H9 (cell line): Measurements from ENCODE around the gene ZNF407. TPM values are rescaled to one million over a fixed set of nuclear protein-coding genes. Genes with fewer than 3 reads are reported as not detected.

Experiments used
- DNase-seq: peaks from one replicate; pipeline ENCODE4 v3.0.0-alpha.2; 2017
- H2AFZ ChIP-seq: one replicate; pipeline ENCODE4 v1.6.1; 2013; ENCODE audit warnings: mild to moderate bottlenecking, low read length, control low read depth, moderate library complexity
- H2AK5ac ChIP-seq: 2 replicates; pipeline ENCODE4 v1.6.1; 2013; ENCODE audit warnings: low read length, control low read depth, mixed read lengths; ENCODE audit not compliant: insufficient read length
- H2BK120ac ChIP-seq: one replicate; pipeline ENCODE4 v1.6.1; 2013; ENCODE audit warnings: low read depth, mild to moderate bottlenecking, low read length, control low read depth, inconsistent platforms; ENCODE audit not compliant: poor library complexity, severe bottlenecking
- H2BK12ac ChIP-seq: 2 replicates; pipeline ENCODE4 v1.6.1; 2013; ENCODE audit warnings: low read length, control low read depth, mixed read lengths, low read depth; ENCODE audit not compliant: insufficient read length
- H2BK15ac ChIP-seq: 2 replicates; pipeline ENCODE4 v1.6.1; 2013; ENCODE audit warnings: low read depth, low read length, control low read depth
- H2BK20ac ChIP-seq: one replicate; pipeline ENCODE4 v1.6.1; 2013; ENCODE audit warnings: low read depth, mild to moderate bottlenecking, low read length, control low read depth, inconsistent platforms; ENCODE audit not compliant: poor library complexity, severe bottlenecking
- H2BK5ac ChIP-seq: 2 replicates; pipeline ENCODE4 v1.6.1; 2013; ENCODE audit warnings: low read length, control low read depth, mixed read lengths; ENCODE audit not compliant: insufficient read length
- H3K14ac ChIP-seq: 2 replicates; pipeline ENCODE4 v1.6.1; 2013; ENCODE audit warnings: low read length, control low read depth; ENCODE audit not compliant: insufficient read depth
- H3K18ac ChIP-seq: 2 replicates; pipeline ENCODE4 v1.6.1; 2013; ENCODE audit warnings: low read depth, mild to moderate bottlenecking, mixed read lengths, low read length, control low read depth; ENCODE audit not compliant: insufficient read length
- H3K23ac ChIP-seq: 2 replicates; pipeline ENCODE4 v1.6.1; 2013; ENCODE audit warnings: low read length, control low read depth, mixed read lengths, low read depth; ENCODE audit not compliant: insufficient read length
- H3K23me2 ChIP-seq: 2 replicates; pipeline ENCODE4 v1.6.1; 2013; ENCODE audit warnings: low read depth, mild to moderate bottlenecking, mixed read lengths, low read length, control low read depth; ENCODE audit not compliant: insufficient read length, poor library complexity, severe bottlenecking
- H3K27ac ChIP-seq: 2 replicates; pipeline ENCODE4 v1.5.1; 2013; ENCODE audit warnings: low read length, control low read depth, mixed read lengths, low read depth; ENCODE audit not compliant: insufficient read length
- H3K27me3 ChIP-seq: 2 replicates; pipeline ENCODE4 v1.6.1; 2013; ENCODE audit warnings: low read length, control low read depth, inconsistent platforms; ENCODE audit not compliant: insufficient read depth
- H3K4ac ChIP-seq: 2 replicates; pipeline ENCODE4 v1.6.1; 2013; ENCODE audit warnings: low read depth, mild to moderate bottlenecking, control low read depth, inconsistent platforms, low read length, moderate library complexity
- H3K4me1 ChIP-seq: 2 replicates; pipeline ENCODE4 v1.6.1; 2013; ENCODE audit warnings: low read length, control low read depth, inconsistent platforms; ENCODE audit not compliant: insufficient read depth
- H3K4me2 ChIP-seq: 2 replicates; pipeline ENCODE4 v1.6.1; 2013; ENCODE audit warnings: low read length, control low read depth, mixed read lengths; ENCODE audit not compliant: insufficient read length, insufficient read depth
- H3K56ac ChIP-seq: 2 replicates; pipeline ENCODE4 v1.6.1; 2013; ENCODE audit warnings: low read depth, mild to moderate bottlenecking, mixed read lengths, low read length, control low read depth; ENCODE audit not compliant: insufficient read length
- H3K79me1 ChIP-seq: 2 replicates; pipeline ENCODE4 v1.6.1; 2013; ENCODE audit warnings: low read depth, mild to moderate bottlenecking, moderate library complexity, low read length, control low read depth, inconsistent platforms; ENCODE audit not compliant: insufficient read depth, poor library complexity, severe bottlenecking
- H3K79me2 ChIP-seq: 2 replicates; pipeline ENCODE4 v1.6.1; 2013; ENCODE audit warnings: low read length, control low read depth, inconsistent platforms; ENCODE audit not compliant: insufficient read depth
- H3K9ac ChIP-seq: 2 replicates; pipeline ENCODE4 v1.6.1; 2013; ENCODE audit warnings: low read length, control low read depth, mixed read lengths; ENCODE audit not compliant: insufficient read length; ENCODE audit errors: extremely low read depth
- H3K9me3 ChIP-seq: one replicate; pipeline ENCODE4 v1.6.1; 2013; ENCODE audit warnings: low read depth, low read length, inconsistent platforms; ENCODE audit not compliant: control insufficient read depth
- H3T11ph ChIP-seq: one replicate; pipeline ENCODE4 v1.6.1; 2013; ENCODE audit warnings: mild to moderate bottlenecking, low read length, control low read depth, inconsistent platforms
- H4K20me1 ChIP-seq: one replicate; pipeline ENCODE4 v1.6.1; 2013; ENCODE audit not compliant: control insufficient read depth, insufficient read length, insufficient read depth
- H4K5ac ChIP-seq: 2 replicates; pipeline ENCODE4 v1.6.1; 2013; ENCODE audit warnings: low read depth, mild to moderate bottlenecking, mixed read lengths, low read length, control low read depth; ENCODE audit not compliant: insufficient read length
- H4K8ac ChIP-seq: replicated peaks from 2 replicates; pipeline ENCODE4 v1.6.1; 2013; ENCODE audit warnings: low read length, control low read depth, mixed read lengths, low read depth; ENCODE audit not compliant: insufficient read length
- H4K91ac ChIP-seq: 2 replicates; pipeline ENCODE4 v1.6.1; 2013; ENCODE audit warnings: low read depth, mild to moderate bottlenecking, moderate library complexity, mixed read lengths, low read length, control low read depth; ENCODE audit not compliant: insufficient read length
- H3K27ac Mint-ChIP-seq, 3 experiments: 2 replicates in 2 of 3; 3 replicates in 1 of 3; pipeline ENCODE4 v1.8.0; 2020 to 2021; ENCODE audit warnings: mixed read lengths in 3 of 3, mild to moderate bottlenecking in 1 of 3, moderate library complexity in 1 of 3
- H3K27me3 Mint-ChIP-seq: 2 replicates; pipeline ENCODE4 v1.8.0; 2021; ENCODE audit warnings: low read depth, mild to moderate bottlenecking, moderate library complexity, mixed read lengths
- H3K36me3 Mint-ChIP-seq, 3 experiments: 2 replicates in 2 of 3; 3 replicates in 1 of 3; pipeline ENCODE4 v1.8.0; 2020 to 2021; ENCODE audit warnings: low read depth in 3 of 3, mixed read lengths in 3 of 3; ENCODE audit not compliant: insufficient read depth in 1 of 3
- H3K4me1 Mint-ChIP-seq, 2 experiments: 2 replicates each; pipeline ENCODE4 v1.8.0; 2020; ENCODE audit warnings: mixed read lengths in 2 of 2
- H3K4me3 Mint-ChIP-seq, 2 experiments: 2 replicates in 1 of 2; 3 replicates in 1 of 2; pipeline ENCODE4 v1.8.0; 2020 to 2021; ENCODE audit warnings: mild to moderate bottlenecking in 2 of 2, mixed read lengths in 2 of 2, moderate library complexity in 1 of 2
- H3K9me3 Mint-ChIP-seq, 2 experiments: 2 replicates in 1 of 2; 3 replicates in 1 of 2; pipeline ENCODE4 v1.8.0; 2020; ENCODE audit warnings: mild to moderate bottlenecking in 2 of 2, mixed read lengths in 2 of 2, moderate library complexity in 1 of 2
- CTCF ChIP-seq: fragments of 200-600 bp; sonication (generic); conservative IDR thresholded peaks from 3 replicates; pipeline ENCODE4 v1.8.0; 2021; ENCODE audit warnings: antibody characterized with exemption, mild to moderate bottlenecking
- WGBS: extraction: QIAGEN DNeasy Blood & Tissue Kit; methylation state at CpG from one replicate; pipeline ENCODE4 v1.1.7; 2013; ENCODE audit warnings: missing lambda C conversion rate, low lambda C conversion rate, mixed read lengths; ENCODE audit not compliant: insufficient read length; ENCODE audit errors: extremely low coverage; 5-methylcytosine and 5-hydroxymethylcytosine counted together
- total RNA-seq: library from RNA; stranded (reverse); gene quantifications from 2 replicates; pipeline ENCODE4 v1.2.1, GENCODE V29; 2021

The ZNF407 gene
- total RNA-seq, 1 experiment from 2014 or later = 8.7 TPM

GRCh38 chr18:74651327-74652128 lies 53.9 kb downstream of the ZNF407 start:
- no peaks in the 10 kb centered on the region for H3K79me1 ChIP-seq
- H3T11ph ChIP-seq = no peak overlapping the region
- no peak overlapping the region for H2BK5ac ChIP-seq
- no peak overlapping the region for H3K23ac ChIP-seq
- H3K27ac Mint-ChIP-seq = no peak overlapping the region
- no peaks in the 10 kb centered on the region; a peak in 1 of 7 replicates for H3K36me3 Mint-ChIP-seq
- no peak overlapping the region for H3K14ac ChIP-seq
- H3K79me2 ChIP-seq = no peaks in the 10 kb centered on the region
- DNase-seq = no peak
- H3K4me1 ChIP-seq = no peaks in the 10 kb centered on the region; the same call in 1 of the 2 replicates
- no peak overlapping the region for H4K5ac ChIP-seq
- H4K8ac ChIP-seq = no peak overlapping the region
- H3K4me2 ChIP-seq = no peak overlapping the region
- H4K20me1 ChIP-seq = no peaks in the 10 kb centered on the region
- WGBS = no CpG with 5 or more reads among the region's 8 CpGs
- H2AK5ac ChIP-seq = no peak overlapping the region
- H3K27ac ChIP-seq = no peak overlapping the region
- H3K4me3 Mint-ChIP-seq = no peak overlapping the region
- H3K9me3 ChIP-seq = no peaks in the 10 kb centered on the region
- no peak overlapping the region for H3K4ac ChIP-seq
- no peak overlapping the region for H3K9ac ChIP-seq
- peaks cover 5 to 6% of the 10 kb centered on the region in 2 experiments for H3K4me1 Mint-ChIP-seq
- no peaks in the 10 kb centered on the region for H3K27me3 Mint-ChIP-seq
- H2BK12ac ChIP-seq = no peak overlapping the region
- H2BK120ac ChIP-seq = no peak overlapping the region
- H3K27me3 ChIP-seq = no peaks in the 10 kb centered on the region
- no peak overlapping the region for H2BK20ac ChIP-seq
- no peaks in the 10 kb centered on the region for H3K9me3 Mint-ChIP-seq
- no peak for TF ChIP-seq CTCF
- no peak overlapping the region for H2AFZ ChIP-seq
- no peak overlapping the region for H4K91ac ChIP-seq
- H2BK15ac ChIP-seq = no peak overlapping the region
- no peak overlapping the region for H3K18ac ChIP-seq
- no peaks in the 10 kb centered on the region for H3K23me2 ChIP-seq
- no peak overlapping the region for H3K56ac ChIP-seq
